Inflammatory macrophage treated with lipopolysaccharide for 4 hours (primary cell): ENCODE data around the gene TMEM260.

Experiments used
- DNase-seq: peaks from one replicate; pipeline ENCODE4 v3.0.0-alpha.2; 2020

TMEM260 gene

GRCh38 chr14:56579345-56580220 lies at the start of gene TMEM260:
Gene TMEM260 (plus strand): TSS chr14:56579798. CDS start chr14:56579915, 117 bp downstream.
- peak; percentile 86 for DNase-seq

DNA sequence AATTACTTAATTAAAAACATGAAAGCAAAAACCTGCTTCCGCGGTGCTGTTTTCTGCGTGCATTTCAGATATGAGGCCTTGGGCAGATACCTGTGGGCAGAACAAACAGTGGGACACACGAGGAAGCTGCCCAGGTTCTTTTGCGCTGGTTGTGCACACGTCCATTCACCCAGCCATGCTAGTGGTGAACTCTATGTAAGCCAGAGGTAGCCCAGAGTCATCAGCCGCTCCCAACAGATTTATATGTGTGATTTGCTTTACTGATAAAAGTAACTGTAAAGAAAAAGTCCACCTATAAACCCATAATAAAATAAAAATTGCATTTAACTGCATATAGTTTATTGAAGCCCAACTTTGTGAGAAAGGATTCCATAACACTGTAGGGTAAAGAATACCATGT lies 47.1 kb upstream of the TMEM260 start:
- no peak for DNase-seq

GRCh38 chr14:56534656-56535055 lies 44.9 kb upstream of the TMEM260 start:
- no peak for DNase-seq

DNA sequence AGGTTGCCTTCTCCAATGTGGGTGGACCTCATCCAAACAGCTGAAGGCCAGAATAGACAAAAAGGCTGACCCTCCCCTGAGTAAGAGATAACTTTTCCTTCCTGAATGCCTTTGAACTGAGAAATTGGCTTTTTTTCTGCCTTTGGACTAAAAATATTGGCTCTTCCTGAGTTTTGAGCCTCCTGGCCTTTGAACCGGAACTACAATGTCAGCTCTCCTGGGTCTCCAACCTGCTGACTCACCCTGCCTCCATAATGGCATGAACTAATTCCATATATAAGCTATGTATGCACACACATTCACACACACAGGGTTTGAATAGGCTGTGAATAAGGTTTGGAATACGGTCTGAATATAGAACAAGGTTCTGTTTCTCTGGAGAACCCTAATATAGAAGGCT lies 39.7 kb upstream of the TMEM260 start:
- DNase-seq: no peak

DNA sequence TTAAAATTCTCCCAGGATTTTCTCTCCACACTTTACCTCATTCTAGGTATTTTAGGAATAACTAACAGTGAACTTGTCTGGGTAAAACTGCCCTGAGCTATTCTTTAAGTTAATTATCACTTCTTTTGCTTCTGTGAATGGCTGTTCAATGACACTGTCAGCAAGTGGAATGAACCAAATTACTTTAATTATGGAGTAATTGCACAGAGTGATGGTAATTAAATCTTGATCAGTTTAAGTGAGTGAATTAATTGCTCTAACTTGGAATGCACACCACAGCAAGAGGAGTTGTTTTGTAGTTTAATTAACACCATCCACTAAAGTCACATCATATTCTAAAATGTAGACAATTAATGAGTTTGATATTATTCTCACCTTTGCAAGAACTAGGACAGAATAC lies 36.2 kb upstream of the TMEM260 start:
- DNase-seq: no peak

DNA sequence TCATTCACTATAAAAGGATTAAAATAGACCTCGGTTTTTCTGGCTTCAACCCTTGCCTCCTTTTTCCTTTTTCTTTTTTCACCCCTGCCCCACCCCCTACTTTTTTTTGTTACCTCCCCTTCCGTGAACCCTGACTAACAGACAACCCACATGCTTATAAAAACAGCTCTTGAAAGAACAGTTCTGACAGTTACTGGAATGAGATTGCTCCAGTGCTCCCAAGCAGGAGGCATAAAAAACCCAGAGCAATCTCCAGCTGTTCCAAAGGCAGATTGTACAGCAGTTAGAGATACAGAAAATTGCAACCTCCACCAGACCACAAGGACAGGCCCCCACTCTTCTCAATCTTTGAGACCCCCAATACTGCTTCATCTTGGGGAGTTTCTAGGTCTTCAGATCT lies 29.9 kb upstream of the TMEM260 start:
- DNase-seq: no peak

DNA sequence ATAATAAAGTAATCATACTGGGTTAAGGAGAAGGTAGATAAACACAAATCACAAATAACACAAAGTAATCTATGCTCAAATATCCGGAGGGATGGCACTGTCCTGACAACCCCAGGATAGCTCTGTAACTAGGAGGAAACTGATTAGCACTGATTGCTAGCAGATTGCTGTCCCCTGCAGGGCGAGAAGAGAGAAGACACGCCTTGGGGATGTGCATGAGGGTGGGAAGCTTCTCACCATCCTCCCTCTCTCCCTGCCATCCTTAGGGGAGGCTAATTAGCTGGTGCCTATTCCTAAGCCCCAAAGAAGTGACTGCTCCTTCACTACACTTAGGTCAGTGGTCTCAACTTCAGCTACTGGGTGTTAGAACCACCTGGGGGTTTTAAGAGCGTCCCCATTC lies 27.0 kb upstream of the TMEM260 start:
- DNase-seq: no peak

DNA sequence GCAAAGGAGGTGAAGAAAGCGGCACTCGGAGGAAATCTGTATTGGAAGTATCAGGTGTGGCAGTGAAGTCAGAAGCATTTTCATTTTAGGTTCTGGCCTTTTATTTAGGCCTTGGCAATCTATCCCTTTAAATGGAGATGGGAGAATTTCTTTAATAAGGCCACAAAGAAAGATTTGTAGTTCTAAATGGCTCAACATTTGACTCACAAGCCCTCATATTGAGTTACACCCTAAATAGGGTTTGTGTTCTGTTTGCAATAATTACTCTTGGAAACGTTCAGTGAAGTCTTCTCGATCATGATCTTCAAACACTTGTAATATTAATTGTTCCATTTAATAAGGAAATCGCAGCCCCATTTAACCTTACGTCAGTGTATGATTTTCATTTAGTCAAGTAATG lies 25.3 kb upstream of the TMEM260 start:
- DNase-seq: no peak

DNA sequence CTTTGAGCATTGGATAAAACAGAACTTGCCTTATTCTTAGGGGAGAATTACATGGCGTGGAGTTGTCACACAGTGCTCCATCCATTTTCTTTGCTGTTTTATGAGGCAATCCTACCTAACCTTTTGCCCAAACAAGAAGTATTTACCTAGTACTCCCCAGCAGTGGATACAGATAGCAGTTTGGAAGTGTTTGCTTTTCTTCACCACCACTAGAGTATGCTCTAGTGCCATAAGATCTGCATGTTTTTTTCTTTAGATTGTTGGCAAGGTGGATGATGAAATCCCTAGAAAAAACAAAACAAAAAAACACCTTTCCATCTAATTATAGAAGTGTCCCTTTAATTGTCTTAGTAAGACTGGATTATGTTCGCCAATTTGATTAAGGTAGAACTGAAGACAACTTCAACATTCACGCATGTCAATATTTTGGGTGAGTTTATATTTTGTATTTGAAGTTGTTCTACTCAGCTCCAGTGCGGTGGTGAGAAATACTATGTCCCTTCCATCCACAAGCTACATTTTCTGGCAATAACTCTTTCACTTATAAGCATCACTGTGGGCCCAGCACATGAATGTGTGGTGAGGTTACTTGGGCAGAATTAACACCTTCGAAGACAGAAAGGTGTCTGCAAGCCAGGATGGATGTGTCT lies 23.6 kb upstream of the TMEM260 start:
- DNase-seq: no peak

DNA sequence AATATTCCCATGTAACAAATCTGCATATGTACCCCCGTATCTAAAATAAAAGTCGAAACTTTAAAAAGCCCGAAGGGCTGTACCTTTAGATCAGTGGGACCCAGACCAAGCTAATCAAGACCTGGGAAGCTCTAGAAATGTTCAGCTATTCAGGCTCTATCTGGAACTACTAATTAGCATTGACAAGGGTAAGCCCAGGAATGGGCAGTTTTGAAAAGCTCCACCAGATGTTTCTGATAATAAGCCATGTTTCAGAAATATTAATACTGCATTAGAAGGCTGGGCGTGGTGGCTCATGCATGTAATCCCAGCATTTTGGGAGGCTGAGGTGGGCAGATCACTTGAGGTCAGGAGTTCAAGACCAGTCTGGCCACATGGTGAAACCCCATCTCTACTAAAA lies 20.4 kb upstream of the TMEM260 start:
- no peak for DNase-seq

- no peak for DNase-seq
Measured at GRCh38 chr14:56561606-56562005, 18.0 kb upstream of the TMEM260 start.

GRCh38 chr14:56562883-56563282 lies 16.7 kb upstream of the TMEM260 start:
- no peak for DNase-seq

GRCh38 chr14:56569174-56569573 lies 10.4 kb upstream of the TMEM260 start:
- DNase-seq: no peak

GRCh38 chr14:56570295-56570694 lies 9.3 kb upstream of the TMEM260 start:
- no peak for DNase-seq

GRCh38 chr14:56580221-56580711 lies 668 bp downstream of the TMEM260 start:
- DNase-seq: peak; percentile 31

DNA sequence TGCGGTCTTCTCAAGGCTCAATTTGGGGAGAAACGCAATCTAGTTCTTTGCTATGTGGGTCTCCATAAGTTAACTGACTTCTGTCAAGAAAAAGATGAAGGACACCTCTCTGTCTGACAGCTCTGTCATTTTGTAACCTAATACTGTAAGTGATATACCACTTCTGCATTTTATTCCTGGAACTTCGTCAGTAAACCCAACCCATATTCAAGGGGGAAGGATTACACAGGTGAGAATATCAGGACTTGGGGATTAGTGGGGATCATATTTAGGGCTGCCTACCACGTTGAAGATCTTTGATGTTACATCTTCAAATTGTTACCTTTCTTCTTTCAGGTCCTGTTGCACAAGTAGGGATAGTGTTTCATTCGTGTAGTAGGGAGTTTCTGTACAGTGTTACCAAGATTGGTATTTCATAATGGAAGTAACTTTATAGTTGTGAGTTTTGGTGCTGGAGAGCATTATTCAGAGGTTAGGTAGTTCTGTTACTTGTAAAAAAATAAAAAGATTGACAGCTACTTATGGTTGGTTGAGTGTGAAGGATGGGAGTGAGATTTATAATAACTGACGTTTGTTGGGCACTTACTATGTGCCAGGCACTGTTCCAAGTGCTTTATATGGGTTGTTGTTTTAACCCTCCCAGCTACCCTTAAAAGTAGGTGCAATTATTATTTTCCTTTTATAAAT lies 1.6 kb downstream of the TMEM260 start:
- peak; percentile 23 for DNase-seq

DNA sequence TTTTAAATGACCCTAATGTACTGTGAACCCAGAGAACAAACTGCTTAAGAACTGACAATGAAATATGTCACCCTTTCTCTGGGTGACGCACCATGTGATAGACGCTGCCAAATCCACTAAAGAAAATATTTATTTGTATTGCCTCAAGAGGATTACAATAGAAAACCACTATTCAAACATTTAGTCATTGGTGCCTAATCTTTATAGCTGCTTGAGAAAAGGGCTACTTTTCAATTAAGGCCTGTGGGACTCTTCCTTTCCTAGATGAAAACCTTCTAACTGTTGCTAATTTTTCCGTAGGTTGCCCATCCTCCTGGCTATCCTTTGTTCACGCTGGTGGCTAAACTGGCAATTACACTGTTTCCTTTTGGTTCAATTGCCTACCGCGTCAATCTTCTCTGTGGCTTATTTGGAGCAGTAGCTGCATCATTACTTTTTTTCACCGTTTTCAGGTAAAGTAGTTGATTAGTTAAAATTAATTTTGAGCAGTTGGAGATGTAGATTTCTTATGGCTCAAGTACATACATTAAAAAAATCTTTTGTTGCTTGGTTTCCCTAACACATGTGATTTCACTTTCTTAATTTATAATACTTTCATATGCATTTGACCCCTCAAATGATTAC lies 6.0 kb downstream of the TMEM260 start:
- no peak for DNase-seq

GRCh38 chr14:56587701-56588100 lies 8.1 kb downstream of the TMEM260 start:
- DNase-seq: no peak

DNA sequence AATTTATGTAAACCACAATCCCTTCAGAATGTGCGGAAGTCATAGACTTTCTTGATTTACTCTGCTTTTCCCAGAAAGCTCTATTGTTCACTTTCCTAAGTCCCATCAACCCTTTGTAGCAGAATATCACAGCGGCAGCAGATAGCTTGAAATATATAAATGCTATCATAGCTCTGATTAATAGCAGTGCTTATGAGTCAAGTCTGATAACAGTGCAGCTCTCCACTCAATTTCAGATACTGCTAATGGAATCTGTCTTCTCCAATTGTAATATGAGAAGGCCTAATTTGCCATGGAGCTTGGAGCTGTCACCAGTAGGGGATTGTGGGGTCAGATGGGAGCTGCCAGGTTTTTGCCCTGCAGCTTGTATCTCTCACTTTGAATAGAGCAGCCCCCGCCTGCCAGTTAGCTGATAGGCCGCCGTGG lies 10.9 kb downstream of the TMEM260 start:
- no peak for DNase-seq

DNA sequence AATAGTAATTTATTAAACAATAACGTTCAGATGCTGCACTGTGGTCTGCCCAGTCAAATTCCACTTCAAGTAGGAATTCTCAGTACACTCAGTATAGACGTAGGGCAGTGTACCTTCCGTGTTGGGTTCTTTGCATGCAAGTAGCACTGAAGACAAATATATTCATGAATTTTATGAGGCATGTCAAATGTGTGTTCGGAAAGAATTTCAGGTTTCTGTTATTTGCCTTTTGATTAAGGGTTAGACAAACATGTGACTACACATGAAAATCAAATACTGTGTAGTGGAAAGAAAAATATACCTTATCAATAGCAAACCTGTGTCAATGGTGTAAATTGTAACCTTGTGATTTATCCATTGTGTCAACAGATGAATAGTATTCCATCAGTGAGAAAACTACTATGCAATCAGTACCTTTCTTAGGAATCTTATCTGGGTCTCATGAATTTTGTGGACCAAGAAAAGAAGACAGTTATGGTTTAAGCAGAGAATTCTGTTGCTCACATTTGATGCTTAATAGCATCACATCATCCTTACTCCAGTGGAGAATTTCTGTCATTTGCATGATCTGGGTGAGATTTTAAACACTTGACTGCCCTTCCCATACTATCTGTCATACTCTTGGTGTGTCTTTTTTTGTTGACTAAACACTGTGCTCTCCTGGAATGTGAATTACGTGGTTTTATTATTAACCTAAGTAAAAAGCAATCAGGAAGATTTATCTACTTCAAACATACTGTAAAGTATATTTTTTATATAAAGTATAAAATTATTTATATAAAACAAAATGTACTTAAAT lies 13.3 kb downstream of the TMEM260 start:
- DNase-seq: no peak

DNA sequence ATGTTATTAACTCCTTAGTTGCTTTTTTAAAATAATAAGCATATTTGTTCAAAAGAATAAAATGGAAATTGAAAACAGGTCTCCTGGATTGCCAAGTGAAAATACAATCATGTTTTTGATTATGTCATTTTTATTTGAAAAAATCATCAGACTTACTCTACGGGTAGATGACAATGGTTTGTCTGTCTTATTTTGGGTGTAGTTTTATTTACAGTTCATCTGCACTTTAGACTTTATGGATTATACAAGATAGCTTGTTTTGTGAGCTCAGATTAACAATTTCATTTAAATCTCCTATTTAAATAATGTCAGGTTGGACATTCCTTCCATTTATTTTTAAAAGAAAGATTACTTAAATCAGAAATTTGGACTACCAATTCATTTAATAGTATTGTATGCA lies 14.8 kb downstream of the TMEM260 start:
- DNase-seq: no peak

- DNase-seq: no peak
Measured at GRCh38 chr14:56598519-56598918, 18.9 kb downstream of the TMEM260 start.
